Measurements from ENCODE around the gene ZMAT5.

DNA sequence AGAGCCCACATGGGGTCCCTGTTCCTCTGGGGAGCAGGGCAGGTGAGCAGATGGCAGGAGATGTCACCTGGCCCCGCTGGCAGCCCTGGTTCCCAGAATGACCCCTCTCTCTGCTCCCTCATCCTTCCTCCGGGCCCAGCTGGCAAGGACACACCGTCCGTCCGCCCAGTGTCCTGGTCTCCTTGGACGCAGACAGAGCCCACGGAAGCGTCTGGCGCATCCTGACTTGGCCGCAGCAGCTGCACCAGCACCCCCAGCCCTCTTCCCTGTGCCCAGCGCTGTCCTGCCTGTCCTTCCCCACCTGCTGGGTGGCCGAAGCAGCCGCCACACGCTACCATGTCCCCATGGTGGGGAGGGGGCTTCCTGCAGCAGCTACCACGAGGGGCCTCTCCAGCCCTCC, 56.6 kb downstream of the ZMAT5 start:
- TF ChIP-seq CTCF (IDR thresholded peaks at IDR 0.05; ENCODE audit: borderline replicate concordance, extremely low read depth, low read length, poor library complexity, severe bottlenecking) (no peak), EZH2 (IDR thresholded peaks at IDR 0.05; ENCODE audit: borderline replicate concordance, low read depth, low read length, severe bottlenecking) (no peak)

All from DND-41 (cell line).